Stomach (tissue), 4 donors: Measurements from ENCODE around the gene DIAPH2.

Experiments
- EP300 ChIP-seq: sonication (generic); formaldehyde crosslinking; IDR thresholded peaks from one replicate; pipeline ENCODE4 v1.6.1; 2017; ENCODE audit warnings: antibody characterized with exemption
- POLR2A ChIP-seq, 4 donors: fragments of 450-650 bp; IDR thresholded peaks; one replicate each; pipeline ENCODE4 v1.6.1; 2016; ENCODE audit warnings: antibody characterized with exemption in 4 of 4, control low read depth in 2 of 4, mild to moderate bottlenecking in 1 of 4, moderate library complexity in 1 of 4
- TF ChIP-seq, protein P1 (sequence below), 7 experiments: fragments of 450-650 bp in 4 of 7; fragments of 200-600 bp in 3 of 7; sonication (generic) in 3 of 7; IDR thresholded peaks; one replicate each; pipeline ENCODE4 v1.5.1; 2016 to 2019; ENCODE audit warnings: antibody characterized with exemption in 7 of 7, control low read depth in 2 of 7, mild to moderate bottlenecking in 1 of 7

DNA sequence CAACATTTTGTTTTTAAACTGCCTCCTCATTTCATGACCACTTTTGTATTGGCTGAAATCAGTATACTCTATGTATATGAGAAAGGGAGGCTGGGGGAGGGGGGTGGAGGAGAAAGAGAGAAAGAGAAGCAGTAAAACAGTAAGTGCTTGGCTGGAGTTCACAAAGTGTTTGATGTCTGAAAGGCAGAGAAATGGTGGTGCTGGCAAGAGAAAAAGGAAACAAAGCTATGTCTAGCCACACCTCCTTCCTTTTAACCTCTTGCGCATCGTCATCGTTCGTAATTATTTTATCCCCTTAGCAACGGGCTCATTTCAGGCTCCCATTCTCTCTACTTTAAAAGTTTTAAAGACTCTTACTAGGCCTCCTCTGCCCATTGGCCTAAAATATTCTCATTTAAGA is 224.6 kb downstream of the DIAPH2 start:
- TF ChIP-seq, protein P1, sequence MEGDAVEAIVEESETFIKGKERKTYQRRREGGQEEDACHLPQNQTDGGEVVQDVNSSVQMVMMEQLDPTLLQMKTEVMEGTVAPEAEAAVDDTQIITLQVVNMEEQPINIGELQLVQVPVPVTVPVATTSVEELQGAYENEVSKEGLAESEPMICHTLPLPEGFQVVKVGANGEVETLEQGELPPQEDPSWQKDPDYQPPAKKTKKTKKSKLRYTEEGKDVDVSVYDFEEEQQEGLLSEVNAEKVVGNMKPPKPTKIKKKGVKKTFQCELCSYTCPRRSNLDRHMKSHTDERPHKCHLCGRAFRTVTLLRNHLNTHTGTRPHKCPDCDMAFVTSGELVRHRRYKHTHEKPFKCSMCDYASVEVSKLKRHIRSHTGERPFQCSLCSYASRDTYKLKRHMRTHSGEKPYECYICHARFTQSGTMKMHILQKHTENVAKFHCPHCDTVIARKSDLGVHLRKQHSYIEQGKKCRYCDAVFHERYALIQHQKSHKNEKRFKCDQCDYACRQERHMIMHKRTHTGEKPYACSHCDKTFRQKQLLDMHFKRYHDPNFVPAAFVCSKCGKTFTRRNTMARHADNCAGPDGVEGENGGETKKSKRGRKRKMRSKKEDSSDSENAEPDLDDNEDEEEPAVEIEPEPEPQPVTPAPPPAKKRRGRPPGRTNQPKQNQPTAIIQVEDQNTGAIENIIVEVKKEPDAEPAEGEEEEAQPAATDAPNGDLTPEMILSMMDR (IDR thresholded peaks at IDR 0.05) = no peak
- TF ChIP-seq EP300 = no peak
- TF ChIP-seq POLR2A (IDR thresholded peaks at IDR 0.05) = no peak
